H7 (cell line): Measurements from ENCODE around the gene SND1. TPM values are rescaled to one million over a fixed set of nuclear protein-coding genes. Genes with fewer than 3 reads are reported as not detected.

Source experiments
- DNase-seq: peaks from one replicate; pipeline ENCODE4 v3.0.0; 2012
- H3K27me3 ChIP-seq: 2 replicates; pipeline ENCODE4 v1.6.0; 2011; ENCODE audit warnings: mild to moderate bottlenecking, low read length; ENCODE audit not compliant: control insufficient read depth, insufficient read depth
- H3K36me3 ChIP-seq: replicated peaks from 2 replicates; pipeline ENCODE4 v1.5.1; 2011; ENCODE audit warnings: low read length; ENCODE audit not compliant: control insufficient read depth, insufficient read depth
- H3K4me3 ChIP-seq: 2 replicates; pipeline ENCODE4 v1.5.1; 2011; ENCODE audit warnings: low read depth, mild to moderate bottlenecking, control low read depth, low read length, moderate library complexity; ENCODE audit not compliant: insufficient read depth
- total RNA-seq: library from RNA; depleted of rRNA; stranded (reverse); fragments of >200 nt; shearing (Covaris generic); gene quantifications from 2 replicates; pipeline ENCODE4 v1.2.3, GENCODE V29; 2014

Gene SND1
- total RNA-seq, 1 experiment from 2014 or later, result 196 TPM

DNA sequence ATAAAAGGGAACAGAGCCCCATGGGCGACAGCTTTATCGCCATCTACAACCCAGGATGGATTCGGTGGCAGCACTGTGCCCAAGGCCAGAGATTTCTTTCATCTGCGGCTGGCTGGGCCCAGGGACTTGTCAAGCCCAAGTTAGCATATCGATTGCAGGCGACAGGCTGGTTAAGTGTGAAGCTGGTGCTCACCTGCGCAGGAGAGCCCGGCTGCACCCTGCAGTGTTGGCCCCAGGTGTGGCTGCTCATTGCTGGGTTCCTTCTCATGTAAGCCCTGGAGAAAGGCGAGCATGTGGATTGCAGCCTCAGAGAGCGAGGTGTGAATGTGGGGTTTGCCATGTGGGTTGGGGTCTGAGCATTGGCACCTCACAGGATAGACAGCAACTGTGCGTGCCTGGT is 419.8 kb downstream of the SND1 start:
- no peak for DNase-seq
- no peaks in the 10 kb centered on the region for H3K27me3 ChIP-seq
- H3K36me3 ChIP-seq, result peaks cover 2% of the 10 kb centered on the region
- no peak overlapping the region for H3K4me3 ChIP-seq

DNA sequence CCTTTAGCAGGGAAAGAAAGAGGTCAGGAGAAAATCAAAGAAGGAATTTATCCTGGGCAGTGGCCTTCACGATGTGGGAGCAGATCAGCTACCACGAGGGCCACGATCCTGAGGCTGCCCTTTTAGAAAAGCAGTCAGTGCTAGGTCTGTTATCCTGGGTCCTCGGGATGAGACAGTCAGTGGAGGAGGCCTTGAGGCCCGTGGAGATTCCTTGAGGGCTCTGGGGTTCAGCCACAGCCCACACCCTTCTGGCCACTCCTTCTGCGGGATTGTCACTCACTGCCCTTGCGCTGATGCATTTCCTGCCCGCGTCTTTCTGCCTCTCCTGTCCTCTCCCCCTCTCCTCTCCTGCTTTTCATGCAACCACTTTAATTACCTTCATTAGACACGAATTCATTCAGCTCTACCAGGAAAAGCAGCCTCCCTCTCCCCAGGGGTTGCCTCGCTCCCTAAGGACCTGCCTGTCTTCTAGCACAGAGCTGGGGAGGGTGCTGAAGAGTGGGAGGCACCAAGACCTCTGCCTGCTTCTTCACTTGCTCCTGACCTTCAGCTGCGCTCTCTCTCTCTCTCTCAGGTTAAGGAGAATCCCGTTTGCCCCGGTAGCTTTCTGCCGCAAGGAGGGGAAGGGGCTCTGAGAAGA is 421.8 kb downstream of the SND1 start:
- no peak for DNase-seq
- Histone ChIP-seq H3K4me3 (no peak overlapping the region), H3K36me3 (peaks cover 5% of the 10 kb centered on the region), H3K27me3 (no peaks in the 10 kb centered on the region)

DNA sequence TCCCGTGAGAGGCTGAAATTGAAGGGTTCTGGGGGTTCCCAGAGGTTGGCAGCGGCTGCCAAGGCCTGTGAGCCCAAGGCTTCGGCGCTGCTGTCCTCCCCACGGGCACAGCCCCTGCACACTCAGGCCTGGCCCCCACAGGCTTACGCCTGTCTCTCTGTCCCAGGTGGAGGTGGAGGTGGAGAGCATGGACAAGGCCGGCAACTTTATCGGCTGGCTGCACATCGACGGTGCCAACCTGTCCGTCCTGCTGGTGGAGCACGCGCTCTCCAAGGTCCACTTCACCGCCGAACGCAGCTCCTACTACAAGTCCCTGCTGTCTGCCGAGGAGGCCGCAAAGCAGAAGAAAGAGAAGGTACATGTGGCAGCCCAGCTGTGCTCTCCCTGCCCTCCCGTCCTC is 422.3 kb downstream of the SND1 start:
- Histone ChIP-seq H3K4me3 (no peak overlapping the region), H3K36me3 (peaks cover 5% of the 10 kb centered on the region)

DNA sequence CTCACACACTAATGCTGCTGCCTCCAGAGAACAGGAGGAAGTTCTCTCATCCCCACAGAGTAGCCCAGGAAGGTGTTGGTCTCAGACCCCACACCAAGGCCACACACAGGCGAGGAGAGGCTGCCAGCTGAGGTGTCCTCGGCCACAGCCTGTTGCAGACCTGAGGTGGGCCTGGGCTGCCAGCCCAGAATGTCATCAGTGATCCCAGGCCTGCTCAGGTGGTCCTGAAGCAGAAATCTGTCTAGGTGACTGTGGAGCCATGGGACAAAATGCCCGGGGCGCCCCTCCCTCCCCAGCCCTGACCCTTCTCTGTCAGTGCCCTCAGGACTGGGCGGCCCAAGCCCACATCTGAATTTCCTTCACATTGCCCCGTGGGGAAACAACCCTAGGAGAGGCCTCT is 422.7 kb downstream of the SND1 start:
- Histone ChIP-seq H3K36me3 (peaks cover 5% of the 10 kb centered on the region), H3K27me3 (no peaks in the 10 kb centered on the region), H3K4me3 (no peak overlapping the region)
- no peak for DNase-seq

More for the DNA sequence above, 422.3 kb downstream of the SND1 start:
- no peaks in the 10 kb centered on the region for H3K27me3 ChIP-seq
- no peak for DNase-seq

DNA sequence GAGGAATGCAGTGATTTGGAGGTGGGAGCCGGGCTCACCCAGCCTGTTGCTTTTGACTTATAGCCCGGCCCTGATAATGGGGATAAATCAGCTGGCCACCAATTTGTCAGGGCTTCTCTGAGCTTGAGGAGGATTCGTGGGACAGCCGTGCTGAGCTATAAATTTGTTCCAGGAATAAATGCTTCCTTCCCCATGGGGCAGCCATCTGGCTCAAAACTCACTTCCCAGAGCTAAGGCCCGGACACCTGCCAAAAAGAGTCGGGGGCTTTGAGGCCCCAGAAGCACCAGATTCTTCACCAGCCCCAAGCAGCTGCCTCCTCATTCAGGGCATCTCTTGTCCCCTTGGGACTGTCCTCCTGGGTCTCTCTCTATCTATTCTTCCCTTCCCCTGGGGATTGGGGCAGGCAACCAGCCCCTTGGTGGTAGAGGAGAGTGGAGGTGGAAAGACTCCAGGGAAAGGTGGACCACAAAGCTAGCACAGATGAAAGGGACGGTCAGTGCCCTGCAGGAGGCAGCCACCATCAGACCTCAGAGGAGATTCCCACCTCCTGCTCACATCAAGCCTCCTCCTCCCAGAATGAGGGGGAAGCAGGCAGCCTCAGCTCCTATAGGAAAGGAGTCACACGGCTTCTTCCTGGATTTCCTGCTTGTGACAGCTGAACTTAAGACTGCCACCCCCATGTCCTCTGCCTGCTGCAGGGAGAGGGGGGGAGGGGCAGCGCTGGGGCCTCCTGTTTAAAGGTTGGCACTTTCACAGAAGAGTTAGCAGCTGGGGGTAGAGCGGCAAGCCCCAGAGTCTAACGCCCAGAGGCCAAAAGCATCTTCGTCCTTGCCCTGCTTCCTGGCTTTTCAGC is 423.5 kb downstream of the SND1 start:
- Histone ChIP-seq H3K27me3 (no peaks in the 10 kb centered on the region), H3K4me3 (no peak overlapping the region), H3K36me3 (peaks cover 5% of the 10 kb centered on the region)
- no peak for DNase-seq

DNA sequence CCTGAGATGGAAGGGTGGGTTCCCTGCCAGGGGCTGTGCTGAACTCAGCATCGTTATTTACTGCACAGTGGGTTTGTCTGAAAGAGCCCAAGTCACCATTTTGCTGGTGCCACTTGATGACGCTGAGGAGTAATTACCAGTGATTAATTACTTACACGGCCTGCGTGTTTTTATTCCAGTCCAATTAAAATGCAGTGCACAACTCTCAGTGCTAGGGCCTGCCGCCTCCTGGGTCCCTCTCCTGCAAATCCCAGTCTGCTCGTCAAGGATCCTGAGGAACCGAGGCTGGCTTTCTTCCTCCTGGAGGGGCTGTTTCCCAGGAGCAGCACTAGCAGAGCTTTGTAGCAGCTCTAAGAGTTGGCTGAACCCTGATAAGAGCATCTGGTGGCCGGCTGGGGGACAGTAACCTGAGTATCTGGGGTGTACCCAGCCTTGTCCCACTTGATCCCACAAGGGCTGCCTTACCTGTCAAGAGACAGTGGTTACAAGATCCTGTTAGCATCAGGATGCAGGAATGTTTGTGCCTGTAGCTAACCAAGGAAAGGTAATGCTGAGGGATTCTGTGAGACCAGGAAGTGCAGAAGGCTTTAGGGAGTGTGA is 424.3 kb downstream of the SND1 start:
- Histone ChIP-seq H3K4me3 (no peak overlapping the region), H3K36me3 (peaks cover 5% of the 10 kb centered on the region), H3K27me3 (no peaks in the 10 kb centered on the region)
- no peak for DNase-seq

DNA sequence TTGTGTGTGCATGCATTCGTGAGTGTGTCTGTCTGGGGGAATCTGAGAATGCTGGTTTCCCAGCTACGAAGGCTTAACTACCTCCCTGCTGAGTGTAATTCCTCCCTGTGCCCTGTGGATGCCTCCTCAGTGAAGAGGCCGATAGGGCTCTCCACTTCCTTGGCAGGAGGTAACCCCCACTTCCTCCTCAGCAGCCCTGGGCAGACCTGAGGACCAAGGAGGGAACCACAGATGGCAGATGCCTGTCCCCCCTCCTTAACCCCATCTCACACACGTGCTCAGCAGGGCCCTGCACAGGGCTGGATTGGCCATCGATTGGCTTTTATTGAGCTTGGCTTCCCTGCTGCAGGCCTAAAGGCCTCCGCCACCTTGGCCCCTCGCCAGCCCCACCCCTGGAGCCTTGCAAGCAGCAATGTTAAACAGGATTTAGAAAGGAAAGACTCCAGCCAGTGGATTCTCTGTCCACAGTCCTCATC is 424.8 kb downstream of the SND1 start:
- Histone ChIP-seq H3K36me3 (peaks cover 7% of the 10 kb centered on the region), H3K27me3 (no peaks in the 10 kb centered on the region)
- DNase-seq, result no peak

DNA sequence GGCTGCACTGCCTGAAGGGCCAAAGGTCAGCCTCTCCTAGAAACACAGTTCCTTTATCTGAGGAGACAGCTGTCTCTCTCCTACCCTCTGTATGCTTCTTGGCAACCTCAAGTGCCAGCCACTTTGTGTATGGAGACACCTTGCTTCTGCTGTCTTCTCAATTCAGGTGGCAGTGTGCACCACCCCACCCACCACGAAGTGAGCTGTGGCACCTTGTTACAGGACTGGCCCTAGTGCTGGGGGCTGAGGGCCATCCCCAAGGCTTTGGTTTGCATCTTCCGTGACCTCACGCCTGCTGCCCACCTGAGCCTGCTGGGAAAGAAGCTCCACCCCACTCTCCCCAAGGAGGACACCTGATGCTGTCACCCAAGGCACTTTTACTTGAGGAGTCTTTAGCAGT is 426.3 kb downstream of the SND1 start:
- Histone ChIP-seq H3K4me3 (no peak overlapping the region), H3K36me3 (peaks cover 7% of the 10 kb centered on the region), H3K27me3 (no peaks in the 10 kb centered on the region)
- no peak for DNase-seq

More for the DNA sequence above, 424.8 kb downstream of the SND1 start:
- no peak overlapping the region for H3K4me3 ChIP-seq

DNA sequence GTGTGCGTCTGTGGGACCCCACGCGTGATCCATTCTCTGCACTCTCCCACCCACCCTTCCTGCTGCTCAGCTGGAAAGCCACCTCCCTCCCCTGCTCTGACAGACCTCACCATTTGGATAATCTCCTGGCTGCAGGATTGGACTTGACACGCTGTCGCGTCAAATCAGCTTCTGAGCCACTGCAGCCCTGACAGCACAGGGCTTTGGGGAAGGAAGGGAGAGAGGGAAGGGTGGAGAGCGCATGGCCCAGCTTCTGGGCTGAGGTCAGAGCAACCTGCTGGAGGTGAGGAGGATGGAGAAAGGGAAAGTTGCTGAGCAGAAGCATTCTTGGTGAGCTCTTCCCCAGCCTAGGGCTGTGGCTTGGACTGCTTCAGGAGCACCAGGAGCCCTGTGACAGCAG is 428.2 kb downstream of the SND1 start:
- Histone ChIP-seq H3K4me3 (no peak overlapping the region), H3K36me3 (peaks cover 9% of the 10 kb centered on the region), H3K27me3 (no peaks in the 10 kb centered on the region)
- DNase-seq, result no peak

DNA sequence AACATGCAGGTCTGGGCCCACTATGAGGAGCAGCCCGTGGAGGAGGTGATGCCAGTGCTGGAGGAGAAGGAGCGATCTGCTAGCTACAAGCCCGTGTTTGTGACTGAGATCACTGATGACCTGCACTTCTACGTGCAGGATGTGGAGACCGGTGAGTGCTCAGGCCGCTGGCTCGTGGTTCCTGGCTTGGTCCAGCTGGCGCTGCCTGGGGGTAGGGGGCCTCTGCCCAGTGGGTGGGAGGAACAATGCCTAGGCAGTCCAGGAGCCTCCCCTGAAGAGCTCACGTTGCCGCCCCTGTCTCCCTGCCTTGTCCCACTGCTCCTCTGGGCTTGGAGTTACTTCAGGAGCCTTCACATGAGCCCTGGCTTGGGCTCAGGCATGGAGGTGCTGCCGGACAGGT is 429.4 kb downstream of the SND1 start:
- peaks cover 14% of the 10 kb centered on the region for H3K36me3 ChIP-seq
- no peaks in the 10 kb centered on the region for H3K27me3 ChIP-seq
- DNase-seq, result no peak
- no peak overlapping the region for H3K4me3 ChIP-seq

DNA sequence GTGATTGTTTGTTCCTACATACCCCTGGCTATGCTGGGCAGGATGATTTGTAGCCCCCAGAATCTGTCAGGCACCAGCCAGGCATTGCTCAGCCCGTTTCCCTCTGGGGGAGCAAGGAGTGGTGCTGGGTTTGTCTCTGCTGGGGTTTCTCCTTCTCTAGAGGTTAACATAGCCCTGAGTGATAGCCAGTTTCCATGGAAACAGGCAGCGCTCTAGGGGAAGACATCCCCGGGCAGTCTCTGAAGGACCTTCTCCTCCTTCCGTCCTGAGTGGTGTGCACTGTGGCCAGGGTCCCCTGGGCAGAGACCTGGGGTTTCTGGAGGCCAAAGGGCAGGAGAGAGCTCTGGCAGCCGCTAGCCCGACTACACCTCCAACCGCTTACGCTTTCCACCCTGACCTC is 429.8 kb downstream of the SND1 start:
- H3K4me3 ChIP-seq, result no peak overlapping the region
- DNase-seq, result no peak
- no peaks in the 10 kb centered on the region for H3K27me3 ChIP-seq
- H3K36me3 ChIP-seq, result peaks cover 12% of the 10 kb centered on the region

DNA sequence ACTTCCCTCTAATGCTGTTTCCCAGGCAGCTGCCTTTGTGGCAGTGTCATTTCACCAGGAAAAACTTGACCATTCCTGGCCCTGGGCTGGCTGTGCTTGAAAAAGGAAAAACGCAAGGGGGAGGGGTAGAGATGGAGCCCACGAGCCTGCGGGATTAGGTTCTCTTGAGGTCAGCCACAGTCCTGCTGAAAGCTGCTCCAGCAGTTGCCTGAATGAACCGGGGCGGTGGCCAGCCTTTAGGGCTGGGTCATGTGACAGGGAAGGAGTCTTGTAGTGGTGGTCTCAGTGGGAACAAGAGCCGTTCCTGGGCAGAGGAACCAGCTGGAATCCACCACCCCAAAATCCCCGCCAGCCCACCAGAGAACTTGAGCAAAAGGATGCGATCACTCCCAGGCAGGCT is 430.4 kb downstream of the SND1 start:
- H3K4me3 ChIP-seq, result no peak overlapping the region
- H3K27me3 ChIP-seq, result no peaks in the 10 kb centered on the region
- peaks cover 11% of the 10 kb centered on the region for H3K36me3 ChIP-seq
- DNase-seq, result no peak

DNA sequence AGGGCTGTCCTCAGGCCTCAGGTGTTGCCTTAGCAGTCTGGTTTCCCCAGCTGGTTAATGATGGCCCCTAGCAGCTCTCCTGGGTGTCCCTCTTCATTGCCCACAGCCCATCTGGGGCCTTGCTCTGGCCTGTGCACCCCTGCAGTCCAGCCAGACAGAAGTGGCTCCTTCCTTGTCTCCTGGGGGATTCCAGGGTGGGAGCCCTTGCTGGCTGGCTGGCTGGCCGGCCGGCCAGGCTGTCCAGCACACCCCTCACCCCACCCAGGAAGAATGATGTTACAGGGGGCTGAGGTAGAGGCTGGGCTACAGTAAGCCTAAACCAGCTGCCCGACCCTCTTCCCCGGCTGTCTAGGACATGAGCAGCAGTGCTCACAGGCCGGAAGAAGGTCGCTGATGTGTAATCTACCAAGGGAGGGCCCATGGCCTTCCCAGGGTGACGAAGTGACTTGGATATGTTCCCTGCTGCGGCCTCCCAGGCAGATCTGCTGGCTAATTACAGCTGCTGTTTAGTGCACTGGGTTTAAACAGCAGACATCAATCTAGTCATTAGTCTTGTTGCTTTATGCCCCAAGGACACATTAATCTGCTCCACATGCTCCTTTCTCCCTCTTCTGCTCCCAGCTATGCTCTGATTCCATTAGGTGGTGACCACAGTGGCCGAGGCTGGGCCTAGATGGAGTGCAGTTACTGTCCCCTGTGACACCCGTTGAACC is 433.1 kb downstream of the SND1 start:
- Histone ChIP-seq H3K27me3 (no peaks in the 10 kb centered on the region), H3K4me3 (no peak overlapping the region), H3K36me3 (peaks cover 17% of the 10 kb centered on the region)
- no peak for DNase-seq

DNA sequence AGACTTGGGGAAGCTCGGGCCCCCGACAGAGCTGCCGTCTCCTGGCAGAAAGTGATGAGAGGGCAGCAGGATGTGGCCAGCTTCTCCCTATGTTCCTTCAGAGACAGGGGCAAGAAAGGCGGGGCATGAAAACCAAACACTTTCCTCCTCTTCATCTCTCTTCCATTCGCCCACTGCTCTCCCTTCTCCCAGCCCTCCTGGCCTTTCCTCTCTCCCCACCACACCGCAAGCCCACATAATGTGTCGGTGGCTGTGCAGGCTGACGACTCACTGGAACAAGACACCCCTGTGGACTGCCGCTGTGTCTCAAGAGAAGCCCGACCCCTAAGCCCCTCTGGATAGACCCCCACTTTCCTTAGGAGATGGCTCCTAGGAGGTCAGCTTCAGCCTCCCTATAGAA is 438.5 kb downstream of the SND1 start:
- Histone ChIP-seq H3K27me3 (no peaks in the 10 kb centered on the region), H3K4me3 (no peak overlapping the region), H3K36me3 (peaks cover 20% of the 10 kb centered on the region)
- no peak for DNase-seq
